Amniotic epithelial cell (primary cell): Measurements from ENCODE around the gene TRIM28.
A peak's percentile ranks its signal among the peaks of the same experiment; 100 is the strongest.
"Not testable (repeated sequence)": the region's sequence is repeated elsewhere in the genome, so short reads cannot be mapped to it uniquely, and the experiment has no call there.

Experiments used
- DNase-seq: peaks from one replicate; pipeline ENCODE4 v3.0.0-alpha.2; 2010; ENCODE audit warnings: low read depth

TRIM28 gene

GRCh38 chr19:58519355-58520256, 24.3 kb upstream of the TRIM28 start, which contains the start of gene ZBTB45:
TSS of gene ZBTB45 (minus strand) at chr19:58519810. CDS start at chr19:58517673, 2,137 bp downstream.
- DNase-seq, result peak; percentile 96

- DNase-seq, result no peak
Measured at GRCh38 chr19:58520257-58520599, 23.6 kb upstream of the TRIM28 start.

GRCh38 chr19:58521651-58522050, 22.2 kb upstream of the TRIM28 start:
- no peak for DNase-seq

- no peak for DNase-seq
Measured at GRCh38 chr19:58522709-58523108, 21.2 kb upstream of the TRIM28 start.

- DNase-seq, result no peak
Measured at GRCh38 chr19:58529405-58529804, 14.5 kb upstream of the TRIM28 start.

- no peak for DNase-seq
Measured at GRCh38 chr19:58531034-58531840, 12.6 kb upstream of the TRIM28 start.

GRCh38 chr19:58535857-58536256, 8.0 kb upstream of the TRIM28 start:
- no peak for DNase-seq

GRCh38 chr19:58536852-58537798, 6.7 kb upstream of the TRIM28 start:
- DNase-seq, result no peak

GRCh38 chr19:58538257-58539168, 5.4 kb upstream of the TRIM28 start:
- DNase-seq, result no peak

- not testable (repeated sequence) for DNase-seq
Measured at GRCh38 chr19:58539169-58539559, 4.7 kb upstream of the TRIM28 start.

GRCh38 chr19:58542641-58543372, 1.1 kb upstream of the TRIM28 start:
- not testable (repeated sequence) for DNase-seq

- peak; percentile 46 for DNase-seq
Measured at GRCh38 chr19:58544591-58545285, 874 bp downstream of the TRIM28 start.

GRCh38 chr19:58545286-58546018, 1.6 kb downstream of the TRIM28 start:
- no peak for DNase-seq

- DNase-seq, result no peak
Measured at GRCh38 chr19:58546019-58546530, 2.2 kb downstream of the TRIM28 start.

- DNase-seq, result no peak
Measured at GRCh38 chr19:58547323-58548312, 3.8 kb downstream of the TRIM28 start.

- no peak for DNase-seq
Measured at GRCh38 chr19:58548859-58549663, 5.2 kb downstream of the TRIM28 start.
